HepG2 (cell line): ENCODE measurements around the gene CMA1.
"Not testable (repeated sequence)": the region's sequence is repeated elsewhere in the genome, so short reads cannot be mapped to it uniquely, and the experiment has no call there.

Source experiments
- BATF2 ChIP-seq: sonication (generic); formaldehyde crosslinking; IDR thresholded peaks from 2 replicates; pipeline ENCODE4 v1.8.0; 2022; ENCODE audit warnings: mild to moderate bottlenecking, missing genetic modification reagents, moderate library complexity
- BRCA1 ChIP-seq: sonication (generic); formaldehyde crosslinking; IDR thresholded peaks from 2 replicates; pipeline ENCODE4 v1.4.0; 2020; ENCODE audit warnings: missing genetic modification reagents
- CHD4 ChIP-seq: fragments of 200-600 bp; sonication (generic); IDR thresholded peaks from 2 replicates; pipeline ENCODE4 v1.7.0; 2017; ENCODE audit warnings: mild to moderate bottlenecking, low read length, borderline replicate concordance
- CTCF ChIP-seq: sonication (generic); formaldehyde crosslinking; IDR thresholded peaks from 2 replicates; pipeline ENCODE4 v1.5.0; 2020; ENCODE audit warnings: mild to moderate bottlenecking, missing genetic modification reagents, moderate library complexity
- ETV6 ChIP-seq: sonication (generic); formaldehyde crosslinking; conservative IDR thresholded peaks from 2 replicates; pipeline ENCODE4 v1.4.0; 2020; ENCODE audit warnings: missing genetic modification reagents
- KLF9 ChIP-seq: IDR thresholded peaks from 2 replicates; pipeline ENCODE4 v1.6.1; 2016; ENCODE audit warnings: low read depth
- POLR2A ChIP-seq, 2 experiments: IDR thresholded peaks; 2 replicates each; pipeline ENCODE4 v1.6.1; 2011; ENCODE audit warnings: low read depth in 2 of 2, low read length in 2 of 2, mild to moderate bottlenecking in 1 of 2, moderate library complexity in 1 of 2; ENCODE audit not compliant: insufficient read depth in 1 of 2
- POLR2AphosphoS5 ChIP-seq: IDR thresholded peaks from 2 replicates; pipeline ENCODE4 v1.6.1; 2012; ENCODE audit warnings: low read depth, low read length
- RBM22 ChIP-seq: fragments of 200-400 bp; formaldehyde crosslinking; optimal IDR thresholded peaks from 2 replicates; pipeline ENCODE3; 2017; ENCODE audit warnings: mild to moderate bottlenecking, low read length, moderate library complexity
- TFE3 ChIP-seq: IDR thresholded peaks from 2 replicates; pipeline ENCODE4 v1.6.1; 2016
- ZFP37 ChIP-seq: sonication (generic); formaldehyde crosslinking; IDR thresholded peaks from 2 replicates; pipeline ENCODE4 v1.4.0; 2020; ENCODE audit warnings: missing genetic modification reagents, borderline replicate concordance
- ZNF30 ChIP-seq: sonication (generic); formaldehyde crosslinking; IDR thresholded peaks from 2 replicates; pipeline ENCODE4 v1.5.0; 2020; ENCODE audit warnings: mild to moderate bottlenecking, missing genetic modification reagents
- ZNF513 ChIP-seq: sonication (generic); formaldehyde crosslinking; conservative IDR thresholded peaks from 2 replicates; pipeline ENCODE4 v1.5.0; 2020; ENCODE audit warnings: missing genetic modification reagents

GRCh38 chr14:24470450-24470849, 37.6 kb downstream of the CMA1 start:
- not testable (repeated sequence) for TF ChIP-seq ZNF30; KLF9; BATF2 (CRISPR knock-in tag); ZNF513 (CRISPR knock-in tag); POLR2AphosphoS5; TFE3 (CRISPR knock-in tag); RBM22; CTCF (CRISPR knock-in tag); CHD4; ETV6 (CRISPR knock-in tag); POLR2A (IDR thresholded peaks at IDR 0.05; ENCODE audit: insufficient read depth in 1 of 2, low read depth in 2 of 2, low read length in 2 of 2); BRCA1 (CRISPR knock-in tag); ZFP37
